Esophagus muscularis mucosa (tissue), 4 donors: Measurements from ENCODE around the gene ATP7A. TPM values are rescaled to one million over a fixed set of nuclear protein-coding genes. Genes with fewer than 3 reads are reported as not detected.

Experiments
- DNase-seq: peaks from one replicate; pipeline ENCODE4 v3.0.0-alpha.2; 2017; ENCODE audit errors: extremely low spot score
- H3K27ac ChIP-seq, 4 donors: fragments of 200-600 bp; sonication (generic); replicated peaks in 1 of 4; 1 replicate in 3 of 4; 2 replicates in 1 of 4; pipeline ENCODE4 v1.5.1; 2016 to 2019; ENCODE audit warnings: mild to moderate bottlenecking in 1 of 4
- H3K27me3 ChIP-seq, 4 donors: fragments of 200-600 bp; sonication (generic); one replicate each; pipeline versions ENCODE4 v1.5.1 to v1.6.0; 2016 to 2019
- H3K36me3 ChIP-seq, 4 donors: fragments of 200-600 bp; sonication (generic); one replicate each; pipeline ENCODE4 v1.5.1; 2016 to 2019
- H3K4me1 ChIP-seq, 4 donors: fragments of 200-600 bp; sonication (generic); one replicate each; pipeline ENCODE4 v1.5.1; 2016 to 2019
- H3K4me3 ChIP-seq, 4 donors: fragments of 200-600 bp; sonication (generic); 1 replicate in 2 of 4; 2 replicates in 2 of 4; pipeline ENCODE4 v1.5.1; 2016 to 2019; ENCODE audit warnings: mild to moderate bottlenecking in 4 of 4, moderate library complexity in 1 of 4
- H3K9me3 ChIP-seq, 4 donors: fragments of 200-600 bp; sonication (generic); 1 replicate in 3 of 4; 2 replicates in 1 of 4; pipeline ENCODE4 v1.5.1; 2016 to 2019
- CTCF ChIP-seq, 3 experiments: fragments of 200-600 bp in 2 of 3; fragments of 450-650 bp in 1 of 3; sonication (generic) in 2 of 3; IDR thresholded peaks; one replicate each; pipeline ENCODE4 v1.5.1; 2017 to 2019; ENCODE audit warnings: antibody characterized with exemption in 3 of 3, mild to moderate bottlenecking in 2 of 3, moderate library complexity in 1 of 3
- EP300 ChIP-seq: sonication (generic); formaldehyde crosslinking; IDR thresholded peaks from one replicate; pipeline ENCODE4 v1.6.1; 2017; ENCODE audit warnings: antibody characterized with exemption
- POLR2A ChIP-seq: fragments of 450-650 bp; IDR thresholded peaks from one replicate; pipeline ENCODE4 v1.6.1; 2017; ENCODE audit warnings: antibody characterized with exemption, moderate library complexity, mild to moderate bottlenecking, low read depth
- POLR2AphosphoS5 ChIP-seq, 2 donors: sonication (generic); formaldehyde crosslinking; IDR thresholded peaks; one replicate each; pipeline ENCODE4 v1.6.1; 2017; ENCODE audit warnings: antibody characterized with exemption in 2 of 2
- WGBS: methylation state at CpG from one replicate; pipeline ENCODE4 v1.1.5; 2018; 5-methylcytosine and 5-hydroxymethylcytosine counted together
- intact Hi-C: fragments of 100-400 bp; cut with DNase I; formaldehyde crosslinking; loops from one replicate; pipeline ENCODE4 v1.15.1; 2023
- total RNA-seq, 4 donors: library from RNA; depleted of rRNA; stranded (reverse); fragments of >200 nt; gene quantifications; one replicate each; pipeline versions ENCODE4 v1.1.0 to v1.2.1, GENCODE V29; 2016

Gene ATP7A
- total RNA-seq, 4 donors from 2014 or later, result 10.7 to 14.1 (median 12.8) TPM

- Histone ChIP-seq H3K4me1 (peaks cover 0 to 7% (median 0%) of the 10 kb centered on the region in 4 donors), H3K9me3 (no peaks in the 10 kb centered on the region), H3K4me3 (peak overlapping the region in 2 of 4 donors; percentile 8 to 18), H3K36me3 (no peaks in the 10 kb centered on the region), H3K27ac (no peak overlapping the region), H3K27me3 (no peaks in the 10 kb centered on the region)
- TF ChIP-seq EP300 (no peak), POLR2AphosphoS5 (IDR thresholded peaks at IDR 0.05) (no peak), CTCF (IDR thresholded peaks at IDR 0.05) (no peak), POLR2A (no peak)
- intact Hi-C loops, result no loop called here
- no peak for DNase-seq
- WGBS, result 16% methylated on average over 3 of the region's 3 CpGs
Measured at GRCh38 chrX:77925764-77926163, 15.3 kb downstream of the ATP7A start.

GRCh38 chrX:77930581-77930980, 20.1 kb downstream of the ATP7A start:
- H3K4me3 ChIP-seq, result no peak overlapping the region
- H3K27ac ChIP-seq, result no peak overlapping the region
- no peak for DNase-seq
- H3K27me3 ChIP-seq, result no peaks in the 10 kb centered on the region
- intact Hi-C loops, result no loop called here
- no peaks in the 10 kb centered on the region for H3K4me1 ChIP-seq
- whole genome bisulfite sequencing, result 48% methylated on average over 1 of the region's 1 CpG
- no peak for TF ChIP-seq POLR2A
- H3K36me3 ChIP-seq, result no peaks in the 10 kb centered on the region
- H3K9me3 ChIP-seq, result no peaks in the 10 kb centered on the region

GRCh38 chrX:77935886-77936285, 25.4 kb downstream of the ATP7A start:
- Histone ChIP-seq H3K9me3 (no peaks in the 10 kb centered on the region), H3K4me3 (no peak overlapping the region), H3K36me3 (no peaks in the 10 kb centered on the region), H3K4me1 (peaks cover 0 to 16% (median 5%) of the 10 kb centered on the region in 4 donors), H3K27me3 (no peaks in the 10 kb centered on the region), H3K27ac (peak overlapping the region in 1 of 4 donors; percentile 22)
- no peak for DNase-seq
- 52% methylated on average over 1 of the region's 1 CpG for WGBS
- no peak for TF ChIP-seq POLR2A
- no peak for TF ChIP-seq POLR2AphosphoS5 (IDR thresholded peaks at IDR 0.05)
- TF ChIP-seq EP300, result no peak
- no peak for TF ChIP-seq CTCF (IDR thresholded peaks at IDR 0.05)
- intact Hi-C loops, result no loop called here

- Histone ChIP-seq H3K4me3 (no peak overlapping the region), H3K9me3 (no peaks in the 10 kb centered on the region), H3K36me3 (no peaks in the 10 kb centered on the region), H3K27ac (peak overlapping the region in 1 of 4 donors; percentile 42), H3K4me1 (peaks cover 0 to 16% (median 5%) of the 10 kb centered on the region in 4 donors), H3K27me3 (no peaks in the 10 kb centered on the region)
- no peak for DNase-seq
- no peak for TF ChIP-seq POLR2A
- no peak for TF ChIP-seq CTCF (IDR thresholded peaks at IDR 0.05)
- TF ChIP-seq POLR2AphosphoS5 (IDR thresholded peaks at IDR 0.05), result no peak
- no peak for TF ChIP-seq EP300
- intact Hi-C loops, result no loop called here
Measured at GRCh38 chrX:77936299-77936698, 25.8 kb downstream of the ATP7A start.

- Histone ChIP-seq H3K27me3 (no peaks in the 10 kb centered on the region), H3K4me1 (peaks cover 0 to 21% (median 5%) of the 10 kb centered on the region in 4 donors), H3K27ac (peak overlapping the region in 1 of 4 donors; percentile 42), H3K36me3 (no peaks in the 10 kb centered on the region), H3K9me3 (no peaks in the 10 kb centered on the region), H3K4me3 (no peak overlapping the region)
- intact Hi-C loops, result no loop called here
- WGBS, result 34% methylated on average over 3 of the region's 3 CpGs
- TF ChIP-seq POLR2AphosphoS5 (IDR thresholded peaks at IDR 0.05) (no peak), POLR2A (no peak), EP300 (no peak), CTCF (IDR thresholded peaks at IDR 0.05) (no peak)
- no peak for DNase-seq
Measured at GRCh38 chrX:77937291-77937690, 26.8 kb downstream of the ATP7A start.
